ENCODE measurements around the gene DYNLRB2. TPM values are rescaled to one million over a fixed set of nuclear protein-coding genes. Genes with fewer than 3 reads are reported as not detected.

DYNLRB2 gene
- total RNA-seq: not detected
- polyA plus RNA-seq: 1 to 10 TPM in 1 of 3 donors, not detected in 2; 1.6 TPM
- long read RNA-seq, donor 1: 0 reads
- long read RNA-seq, donor 2: 0 reads
- long read RNA-seq, donor 3: 0 reads
- long read RNA-seq, donor 4: 0 reads
- long read RNA-seq, donor 5: 0 reads
- long read RNA-seq, donor 6, partial matches to known transcripts: 0 of 1 reads
- long read RNA-seq, donor 6, other reads (novel, unspliced or antisense): 0 of 1 reads
- long read RNA-seq, donor 7, partial matches to known transcripts: 0 of 1 reads
- long read RNA-seq, donor 7, other reads (novel, unspliced or antisense): 0 of 1 reads
- long read RNA-seq, donor 8: 0 reads
- long read RNA-seq, donor 9, partial matches to known transcripts: 15 of 15 reads
- long read RNA-seq, donor 9, other reads (novel, unspliced or antisense): 0 of 15 reads
- long read RNA-seq, donor 10: 0 reads

- peak; percentile 95 to 98 for DNase-seq
- peak within 1 kb of the TSS; percentile 65 to 74 (median 68) for H3K4me3 ChIP-seq
- H3K27ac ChIP-seq: peak within 1 kb of the TSS; percentile 62 to 82 (median 80)
- H3K27me3 ChIP-seq: peaks cover 0 to 8% (median 0%) of the 10 kb centered on the region in 3 donors
- H3K36me3 ChIP-seq: no peaks in the 10 kb centered on the region
- no peaks in the 10 kb centered on the region for H3K9me3 ChIP-seq
- intact Hi-C loops (cut with DNase I; ENCODE audit: low total_unique reads): loop anchor here (10.0 kb wide), 1 partner anchor 264 kb away; the partner anchor contains the start of gene CDYL2
- H3K4me1 ChIP-seq: peaks cover 0 to 13% (median 8%) of the 10 kb centered on the region in 4 donors
- TF ChIP-seq POLR2A (IDR thresholded peaks at IDR 0.05): no peak
- peak in 1 of 7 experiments; percentile 5 for TF ChIP-seq CTCF (IDR thresholded peaks at IDR 0.05)
- TF ChIP-seq POLR2AphosphoS5 (IDR thresholded peaks at IDR 0.05): peak; percentile 80 to 98 (median 81)
- peak; percentile 6 for TF ChIP-seq EP300 (IDR thresholded peaks at IDR 0.05)
- 2 to 3% (median 2%) methylated on average over 32 to 55 of the region's 55 CpGs for WGBS, 5 donors
These were observed at the start of gene DYNLRB2 for GRCh38 chr16:80540516-80541305. TSS of gene DYNLRB2 (plus strand) at chr16:80540993. CDS start at chr16:80541077, 84 bp downstream.

- no peak overlapping the region for H3K4me3 ChIP-seq
- peaks cover 0 to 3% (median 0%) of the 10 kb centered on the region in 4 donors for H3K4me1 ChIP-seq
- peak in 1 of 2 donors; percentile 9 for DNase-seq
- H3K36me3 ChIP-seq: no peaks in the 10 kb centered on the region
- WGBS, 5 donors: 71 to 74% (median 72%) methylated on average over 11 of the region's 11 CpGs
- intact Hi-C loops (cut with DNase I; ENCODE audit: low total_unique reads): no loop called here
- no peak for TF ChIP-seq POLR2A (IDR thresholded peaks at IDR 0.05)
- no peak for TF ChIP-seq POLR2AphosphoS5 (IDR thresholded peaks at IDR 0.05)
- TF ChIP-seq EP300 (IDR thresholded peaks at IDR 0.05): no peak
- no peak for TF ChIP-seq CTCF (IDR thresholded peaks at IDR 0.05)
- H3K27me3 ChIP-seq: no peaks in the 10 kb centered on the region
- no peak overlapping the region for H3K27ac ChIP-seq
- no peaks in the 10 kb centered on the region for H3K9me3 ChIP-seq
These were observed 40.5 kb upstream of the DYNLRB2 start for GRCh38 chr16:80500116-80500859.

- Histone ChIP-seq H3K36me3 (no peaks in the 10 kb centered on the region), H3K27me3 (no peaks in the 10 kb centered on the region), H3K9me3 (no peaks in the 10 kb centered on the region), H3K4me3 (no peak overlapping the region), H3K27ac (no peak overlapping the region), H3K4me1 (peaks cover 0 to 3% (median 0%) of the 10 kb centered on the region in 4 donors)
- WGBS, 5 donors: 36 to 55% (median 44%) methylated on average over 3 of the region's 3 CpGs
- intact Hi-C loops (cut with DNase I; ENCODE audit: low total_unique reads): no loop called here
- DNase-seq: peak in 1 of 2 donors; percentile 14
- no peak for TF ChIP-seq CTCF (IDR thresholded peaks at IDR 0.05)
- no peak for TF ChIP-seq POLR2A (IDR thresholded peaks at IDR 0.05)
- no peak for TF ChIP-seq POLR2AphosphoS5 (IDR thresholded peaks at IDR 0.05)
- TF ChIP-seq EP300 (IDR thresholded peaks at IDR 0.05): no peak
These were observed 39.8 kb upstream of the DYNLRB2 start for GRCh38 chr16:80500961-80501525.
